Osteoblast (primary cell): ENCODE measurements around the gene C12orf56. TPM values are rescaled to one million over a fixed set of nuclear protein-coding genes. Genes with fewer than 3 reads are reported as not detected.

Experiments used
- DNase-seq: peaks from one replicate; pipeline ENCODE4 v3.0.0; 2011; ENCODE audit warnings: low spot score, mixed read lengths; ENCODE audit not compliant: insufficient read length; ENCODE audit errors: missing footprints
- H2AFZ ChIP-seq: 2 replicates; pipeline ENCODE4 v1.6.0; 2011; ENCODE audit warnings: mild to moderate bottlenecking, low read length
- H3K27ac ChIP-seq: 2 replicates; pipeline ENCODE4 v1.5.1; 2011; ENCODE audit warnings: mild to moderate bottlenecking, low read depth, low read length, moderate library complexity
- H3K27me3 ChIP-seq: 2 replicates; pipeline ENCODE4 v1.6.0; 2012; ENCODE audit warnings: mild to moderate bottlenecking, control low read depth, inconsistent platforms, low read length, moderate library complexity; ENCODE audit not compliant: insufficient read depth
- H3K36me3 ChIP-seq: 2 replicates; pipeline ENCODE4 v1.5.1; 2011; ENCODE audit warnings: mild to moderate bottlenecking, low read length, control low read depth, moderate library complexity; ENCODE audit not compliant: insufficient read depth
- H3K4me1 ChIP-seq: 2 replicates; pipeline ENCODE4 v1.5.1; 2011; ENCODE audit warnings: mild to moderate bottlenecking, low read length, control low read depth, moderate library complexity; ENCODE audit not compliant: insufficient read depth
- H3K4me2 ChIP-seq: 2 replicates; pipeline ENCODE4 v1.6.0; 2011; ENCODE audit warnings: mild to moderate bottlenecking, low read length; ENCODE audit not compliant: insufficient read depth
- H3K4me3 ChIP-seq: fragments of 200-600 bp; sonication (generic); 3 replicates; pipeline ENCODE4 v1.5.1; 2012; ENCODE audit warnings: mild to moderate bottlenecking, low read length, inconsistent platforms; ENCODE audit not compliant: insufficient read depth
- H3K79me2 ChIP-seq: 2 replicates; pipeline ENCODE4 v1.6.0; 2012; ENCODE audit warnings: mild to moderate bottlenecking, low read length, control low read depth, inconsistent platforms; ENCODE audit not compliant: insufficient read depth
- H3K9me3 ChIP-seq: 2 replicates; pipeline ENCODE4 v1.5.1; 2011; ENCODE audit warnings: low read depth, low read length, control low read depth
- H4K20me1 ChIP-seq: 2 replicates; pipeline ENCODE4 v1.6.0; 2012; ENCODE audit warnings: mild to moderate bottlenecking, low read length, control low read depth; ENCODE audit not compliant: insufficient read depth
- total RNA-seq: library from RNA; depleted of rRNA; stranded (reverse); fragments of >200 nt; gene quantifications from 2 replicates; pipeline ENCODE4 v1.2.3, GENCODE V29; 2012
- TF ChIP-seq, protein P1 (sequence below): IDR thresholded peaks from 2 replicates; pipeline ENCODE4 v1.5.1; 2011; ENCODE audit warnings: mild to moderate bottlenecking, low read depth, low read length, moderate library complexity; ENCODE audit errors: extremely low read depth

Gene C12orf56
- total RNA-seq, 1 donor, result 0.36 TPM

DNA sequence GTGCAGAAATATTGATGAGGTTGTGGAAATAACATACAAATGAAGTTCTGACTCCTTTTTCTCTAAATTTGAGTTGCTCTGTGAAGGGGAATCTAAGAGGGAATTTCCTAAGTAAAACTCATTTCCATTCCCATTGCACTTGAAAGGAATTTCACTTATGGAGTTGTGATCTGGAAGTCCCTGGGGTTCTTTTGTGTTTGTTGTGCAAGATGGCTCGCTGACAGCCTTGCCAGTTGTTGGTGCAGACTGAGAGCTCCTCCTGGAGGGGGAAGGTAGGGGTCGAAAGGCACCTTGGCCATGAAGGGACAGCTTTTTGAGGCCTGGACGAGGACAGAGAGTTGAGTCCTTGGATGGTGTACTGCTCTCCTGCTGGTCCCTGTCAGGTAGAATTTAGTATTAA is 72.0 kb downstream of the C12orf56 start:
- H3K27ac ChIP-seq, result no peak overlapping the region
- peaks cover 3% of the 10 kb centered on the region for H3K4me1 ChIP-seq
- TF ChIP-seq, protein P1, sequence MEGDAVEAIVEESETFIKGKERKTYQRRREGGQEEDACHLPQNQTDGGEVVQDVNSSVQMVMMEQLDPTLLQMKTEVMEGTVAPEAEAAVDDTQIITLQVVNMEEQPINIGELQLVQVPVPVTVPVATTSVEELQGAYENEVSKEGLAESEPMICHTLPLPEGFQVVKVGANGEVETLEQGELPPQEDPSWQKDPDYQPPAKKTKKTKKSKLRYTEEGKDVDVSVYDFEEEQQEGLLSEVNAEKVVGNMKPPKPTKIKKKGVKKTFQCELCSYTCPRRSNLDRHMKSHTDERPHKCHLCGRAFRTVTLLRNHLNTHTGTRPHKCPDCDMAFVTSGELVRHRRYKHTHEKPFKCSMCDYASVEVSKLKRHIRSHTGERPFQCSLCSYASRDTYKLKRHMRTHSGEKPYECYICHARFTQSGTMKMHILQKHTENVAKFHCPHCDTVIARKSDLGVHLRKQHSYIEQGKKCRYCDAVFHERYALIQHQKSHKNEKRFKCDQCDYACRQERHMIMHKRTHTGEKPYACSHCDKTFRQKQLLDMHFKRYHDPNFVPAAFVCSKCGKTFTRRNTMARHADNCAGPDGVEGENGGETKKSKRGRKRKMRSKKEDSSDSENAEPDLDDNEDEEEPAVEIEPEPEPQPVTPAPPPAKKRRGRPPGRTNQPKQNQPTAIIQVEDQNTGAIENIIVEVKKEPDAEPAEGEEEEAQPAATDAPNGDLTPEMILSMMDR, result no peak
- no peaks in the 10 kb centered on the region for H3K36me3 ChIP-seq
- peak overlapping the region; percentile 71 for H2AFZ ChIP-seq
- peak; percentile 84 for DNase-seq
- H3K4me2 ChIP-seq, result peak overlapping the region; percentile 26
- H3K4me3 ChIP-seq, result no peak overlapping the region
- no peaks in the 10 kb centered on the region for H4K20me1 ChIP-seq
- no peaks in the 10 kb centered on the region for H3K27me3 ChIP-seq
- no peaks in the 10 kb centered on the region for H3K79me2 ChIP-seq
- no peaks in the 10 kb centered on the region for H3K9me3 ChIP-seq

DNA sequence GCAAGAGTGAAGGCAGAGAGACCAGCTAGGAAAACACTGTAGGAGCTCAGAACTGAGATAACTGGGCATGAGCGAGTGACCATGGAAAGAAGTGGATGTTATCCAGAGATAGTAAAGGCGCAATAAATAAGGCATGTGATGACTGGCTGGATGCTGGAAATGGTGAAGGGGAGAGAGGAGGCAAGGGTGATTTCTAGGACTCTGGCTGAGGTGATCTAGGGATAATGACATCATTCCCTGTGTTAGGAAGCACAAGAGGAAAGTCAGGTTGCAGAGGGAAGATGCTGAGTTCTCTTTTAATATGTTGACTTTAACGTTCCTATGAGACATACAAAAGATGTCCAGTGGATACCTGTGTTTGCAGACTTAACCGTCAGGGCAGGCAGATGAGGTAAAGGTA is 78.7 kb downstream of the C12orf56 start:
- Histone ChIP-seq H3K4me3 (no peak overlapping the region), H3K36me3 (no peaks in the 10 kb centered on the region), H2AFZ (no peak overlapping the region), H3K27me3 (no peaks in the 10 kb centered on the region), H3K79me2 (no peaks in the 10 kb centered on the region), H3K9me3 (no peaks in the 10 kb centered on the region), H3K27ac (no peak overlapping the region), H3K4me2 (no peak overlapping the region), H4K20me1 (no peaks in the 10 kb centered on the region), H3K4me1 (no peaks in the 10 kb centered on the region)
- TF ChIP-seq, protein P1, result no peak
- peak; percentile 51 for DNase-seq

DNA sequence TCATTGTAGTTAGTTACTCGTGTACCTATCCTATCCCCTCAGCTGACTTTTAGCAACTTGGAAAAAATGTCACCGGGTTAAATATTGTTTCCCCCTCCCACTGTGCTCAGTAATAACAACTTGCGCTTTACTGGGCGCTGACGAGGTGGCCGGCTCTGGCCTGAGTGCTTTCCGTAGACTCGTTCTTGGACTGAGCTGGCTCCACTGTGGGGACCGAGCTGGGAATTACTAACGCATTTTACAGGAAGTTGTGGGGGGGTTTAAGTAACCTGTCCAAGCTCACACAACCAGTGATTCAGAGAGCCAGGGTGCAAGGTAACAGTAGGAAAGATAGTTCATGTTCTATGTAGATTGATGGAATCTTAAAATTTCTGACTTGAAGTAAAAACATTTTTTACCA is 86.0 kb downstream of the C12orf56 start:
- H3K9me3 ChIP-seq, result no peaks in the 10 kb centered on the region
- H3K27ac ChIP-seq, result no peak overlapping the region

DNA sequence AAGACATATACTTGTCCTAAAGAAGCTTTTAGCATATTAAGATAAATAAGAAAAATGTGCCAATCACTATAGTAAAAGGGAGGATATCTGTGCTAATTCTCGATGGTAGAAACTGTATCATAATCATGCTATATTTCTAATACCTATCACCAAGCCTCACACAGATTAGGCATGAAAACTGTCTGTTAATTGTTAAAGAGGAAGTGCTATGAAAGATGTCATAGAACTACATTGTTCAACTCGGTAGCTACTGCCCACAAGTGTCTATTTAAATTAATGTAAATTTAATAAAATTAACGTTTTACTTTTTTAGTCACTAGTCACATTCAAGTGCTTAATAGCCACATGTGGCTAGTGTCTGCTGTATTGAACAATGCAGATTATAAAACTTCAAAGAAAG is 90.9 kb downstream of the C12orf56 start:
- Histone ChIP-seq H3K9me3 (no peaks in the 10 kb centered on the region), H2AFZ (no peak overlapping the region), H3K27me3 (no peaks in the 10 kb centered on the region), H3K36me3 (no peaks in the 10 kb centered on the region), H3K4me2 (no peak overlapping the region), H3K79me2 (no peaks in the 10 kb centered on the region), H3K4me1 (no peaks in the 10 kb centered on the region), H4K20me1 (no peaks in the 10 kb centered on the region), H3K4me3 (no peak overlapping the region), H3K27ac (no peak overlapping the region)
- TF ChIP-seq, protein P1, result no peak
- DNase-seq, result no peak

More for the DNA sequence above, 86.0 kb downstream of the C12orf56 start:
- Histone ChIP-seq H4K20me1 (no peaks in the 10 kb centered on the region), H2AFZ (peak overlapping the region; percentile 47), H3K36me3 (no peaks in the 10 kb centered on the region), H3K4me1 (no peaks in the 10 kb centered on the region), H3K27me3 (no peaks in the 10 kb centered on the region), H3K79me2 (no peaks in the 10 kb centered on the region), H3K4me2 (no peak overlapping the region), H3K4me3 (no peak overlapping the region)
- TF ChIP-seq, protein P1, result no peak
- DNase-seq, result no peak
